Left kidney (tissue), 2 donors: ENCODE results near the gene HOXA13. TPM values are rescaled to one million over a fixed set of nuclear protein-coding genes. Genes with fewer than 3 reads are reported as not detected.

Experiments used
- DNase-seq: peaks from one replicate; pipeline ENCODE4 v3.0.0-alpha.2; 2013
- polyA plus RNA-seq: library from polyadenylated mRNA; unstranded; fragments of 120-200 nt; gene quantifications from one replicate; pipeline ENCODE4 v1.2.1, GENCODE V29; 2013; ENCODE audit not compliant: insufficient read length

HOXA13 gene
- polyA plus RNA-seq, 1 donor = not detected

- DNase-seq = no peak
These were observed 37.9 kb upstream of the HOXA13 start for GRCh38 chr7:27237735-27238334.

GRCh38 chr7:27235387-27236311 is 35.8 kb upstream of the HOXA13 start:
- no peak for DNase-seq

GRCh38 chr7:27229448-27229847 is 29.6 kb upstream of the HOXA13 start:
- no peak for DNase-seq

GRCh38 chr7:27224983-27225934 is 25.4 kb upstream of the HOXA13 start:
- DNase-seq = no peak

GRCh38 chr7:27223941-27224575 is 24.2 kb upstream of the HOXA13 start:
- no peak for DNase-seq

- no peak for DNase-seq
These were observed 21.4 kb upstream of the HOXA13 start for GRCh38 chr7:27221201-27221797.

GRCh38 chr7:27220440-27220955 is 20.6 kb upstream of the HOXA13 start:
- DNase-seq = no peak

GRCh38 chr7:27219821-27220220 is 19.9 kb upstream of the HOXA13 start:
- no peak for DNase-seq

GRCh38 chr7:27217951-27218350 is 18.1 kb upstream of the HOXA13 start:
- DNase-seq = no peak

GRCh38 chr7:27215356-27215755 is 15.5 kb upstream of the HOXA13 start:
- DNase-seq = no peak

GRCh38 chr7:27214239-27214950 is 14.5 kb upstream of the HOXA13 start:
- no peak for DNase-seq

GRCh38 chr7:27213433-27214238 is 13.7 kb upstream of the HOXA13 start:
- no peak for DNase-seq

- no peak for DNase-seq
These were observed 12.9 kb upstream of the HOXA13 start for GRCh38 chr7:27212497-27213432.

- DNase-seq = no peak
These were observed 11.9 kb upstream of the HOXA13 start for GRCh38 chr7:27211764-27212204.

GRCh38 chr7:27211084-27211446 is 11.2 kb upstream of the HOXA13 start:
- DNase-seq = no peak

- no peak for DNase-seq
These were observed 10.7 kb upstream of the HOXA13 start for GRCh38 chr7:27210441-27211083.

GRCh38 chr7:27209933-27210440 is 10.1 kb upstream of the HOXA13 start:
- DNase-seq = no peak

- no peak for DNase-seq
These were observed 9.1 kb upstream of the HOXA13 start for GRCh38 chr7:27208998-27209397.
